ENCODE data around the gene RGL3.
"Not testable (repeated sequence)": the region's sequence is repeated elsewhere in the genome, so short reads cannot be mapped to it uniquely, and the experiment has no call there.

RGL3 gene

GRCh38 chr19:11448410-11448809 lies 29.3 kb upstream of the RGL3 start:
- DNase-seq = no peak

GRCh38 chr19:11447347-11448262 lies 28.5 kb upstream of the RGL3 start:
- DNase-seq = no peak

GRCh38 chr19:11446652-11447301 lies 27.7 kb upstream of the RGL3 start:
- DNase-seq = no peak

GRCh38 chr19:11446271-11446651 lies 27.1 kb upstream of the RGL3 start:
- no peak for DNase-seq

GRCh38 chr19:11445141-11445540 lies 26.0 kb upstream of the RGL3 start:
- DNase-seq = no peak

- DNase-seq = no peak
These were observed 24.9 kb upstream of the RGL3 start for GRCh38 chr19:11444059-11444458.

GRCh38 chr19:11437955-11438354 lies 18.8 kb upstream of the RGL3 start:
- no peak for DNase-seq

GRCh38 chr19:11435833-11436313 lies 16.8 kb upstream of the RGL3 start:
- no peak for DNase-seq

GRCh38 chr19:11435057-11435832 lies 16.1 kb upstream of the RGL3 start, which contains the start of the genes ODAD3 and PRKCSH:
Gene ODAD3 (minus strand): TSS chr19:11435121. CDS start chr19:11435016, 105 bp downstream.
Gene PRKCSH (plus strand): TSS chr19:11435635. CDS start chr19:11436118, 483 bp downstream.
- DNase-seq = peak; percentile 96

- DNase-seq = no peak
These were observed 15.6 kb upstream of the RGL3 start for GRCh38 chr19:11434703-11435056.

GRCh38 chr19:11433526-11433925 lies 14.4 kb upstream of the RGL3 start:
- not testable (repeated sequence) for DNase-seq

GRCh38 chr19:11426656-11427055 lies 7.5 kb upstream of the RGL3 start:
- no peak for DNase-seq

- DNase-seq = no peak
These were observed 6.8 kb upstream of the RGL3 start for GRCh38 chr19:11425719-11426457.

- no peak for DNase-seq
These were observed 4.7 kb upstream of the RGL3 start for GRCh38 chr19:11423791-11424181.

GRCh38 chr19:11423164-11423790 lies 4.2 kb upstream of the RGL3 start:
- no peak for DNase-seq

GRCh38 chr19:11422163-11423065 lies 3.3 kb upstream of the RGL3 start:
- no peak for DNase-seq

- DNase-seq = no peak
These were observed 2.4 kb upstream of the RGL3 start for GRCh38 chr19:11421371-11422098.

- DNase-seq = no peak
These were observed 1.6 kb upstream of the RGL3 start for GRCh38 chr19:11420429-11421370.

- peak; percentile 70 for DNase-seq
These were observed 993 bp downstream of the RGL3 start for GRCh38 chr19:11418094-11418548.

Data from NCI-H526 treated with DMSO at 0.1 percent for 48 hours (cell line).